GM21529 (cell line): ENCODE results near the gene CACNA2D3.

Source experiments
- ATAC-seq: cut with Tn5 transposase; IDR thresholded peaks from one replicate; pipeline ENCODE4 v1.9.1; 2021; ENCODE audit not compliant: unreplicated experiment

The CACNA2D3 gene

DNA sequence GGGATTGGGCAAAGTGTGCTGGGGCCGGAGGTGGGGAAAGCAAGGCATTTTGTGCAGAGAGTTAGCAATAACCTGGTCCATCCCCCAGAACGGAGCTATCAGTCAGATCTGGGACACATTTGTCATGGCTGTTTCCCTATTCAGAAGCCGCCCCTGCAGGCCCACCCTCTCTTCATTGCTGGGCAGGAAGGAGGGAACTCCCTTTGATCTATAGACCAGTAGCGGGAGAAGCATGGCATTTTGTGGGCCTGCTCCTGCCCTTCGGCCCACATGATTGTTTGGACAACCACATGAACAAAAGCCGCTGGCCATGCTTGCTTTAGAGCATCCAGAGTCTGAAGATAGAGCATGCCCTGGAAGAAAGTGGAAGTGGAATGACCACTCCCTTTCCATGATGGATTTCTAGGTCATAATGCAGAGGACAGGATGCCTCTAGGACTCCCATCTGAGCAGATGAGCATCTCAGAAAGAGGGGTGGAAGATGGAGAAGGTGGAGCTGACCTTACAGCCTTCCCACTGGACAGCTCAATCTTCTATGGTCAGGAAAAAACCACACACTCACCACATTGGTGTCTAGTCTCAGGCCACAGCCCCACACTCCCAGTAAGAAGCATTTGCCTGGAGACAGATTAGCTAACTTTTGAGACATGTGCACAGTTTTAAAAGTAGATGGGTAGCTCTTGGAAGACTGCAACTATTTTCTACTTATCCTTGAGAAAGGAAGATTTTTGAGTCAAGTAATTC is 817.4 kb downstream of the CACNA2D3 start:
- no peak for ATAC-seq

DNA sequence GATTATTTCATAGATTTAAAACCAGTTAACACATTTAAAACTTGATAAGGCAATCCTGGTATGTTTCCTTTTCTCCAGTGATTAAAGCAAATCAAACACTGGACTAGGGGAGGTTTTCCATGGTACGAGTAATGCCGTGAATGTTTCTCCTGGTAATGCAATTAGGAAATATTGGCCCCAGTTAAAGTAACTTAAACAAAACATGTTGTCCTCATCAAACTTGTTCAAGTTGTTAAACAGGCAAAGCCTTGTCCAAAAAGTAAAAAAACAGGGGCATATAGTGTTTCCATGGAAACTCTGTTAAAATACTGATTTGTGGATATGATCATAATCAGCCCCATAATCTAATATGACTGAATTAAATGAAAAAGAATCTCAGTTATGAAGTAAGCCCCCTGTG is 818.6 kb downstream of the CACNA2D3 start:
- ATAC-seq: no peak

- no peak for ATAC-seq
These were observed 819.5 kb downstream of the CACNA2D3 start for GRCh38 chr3:54941690-54942362.

GRCh38 chr3:54949491-54950044 is 827.2 kb downstream of the CACNA2D3 start:
- ATAC-seq: no peak

- no peak for ATAC-seq
These were observed 828.1 kb downstream of the CACNA2D3 start for GRCh38 chr3:54950391-54951003.

- ATAC-seq: no peak
These were observed 829.1 kb downstream of the CACNA2D3 start for GRCh38 chr3:54951405-54951804.

DNA sequence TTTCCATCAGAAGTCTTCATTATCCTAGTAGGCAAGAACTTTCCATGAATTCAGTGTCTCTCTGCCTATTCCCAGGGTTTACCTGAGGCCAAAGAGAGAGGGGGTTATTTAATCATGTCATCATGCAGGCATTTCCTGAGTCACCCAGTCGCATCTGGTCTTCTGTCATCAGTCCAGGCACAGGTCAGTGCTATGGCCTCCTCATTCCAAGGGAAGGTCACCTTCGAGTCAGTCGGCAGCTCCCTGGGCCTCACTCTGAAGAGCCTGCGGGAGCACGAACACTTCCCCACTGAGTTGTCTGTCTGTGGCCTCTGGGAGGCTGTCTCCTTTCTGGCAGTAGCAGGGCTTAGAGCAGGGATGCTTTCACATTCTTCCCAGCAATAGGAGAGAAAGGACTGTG is 831.7 kb downstream of the CACNA2D3 start:
- ATAC-seq: no peak

DNA sequence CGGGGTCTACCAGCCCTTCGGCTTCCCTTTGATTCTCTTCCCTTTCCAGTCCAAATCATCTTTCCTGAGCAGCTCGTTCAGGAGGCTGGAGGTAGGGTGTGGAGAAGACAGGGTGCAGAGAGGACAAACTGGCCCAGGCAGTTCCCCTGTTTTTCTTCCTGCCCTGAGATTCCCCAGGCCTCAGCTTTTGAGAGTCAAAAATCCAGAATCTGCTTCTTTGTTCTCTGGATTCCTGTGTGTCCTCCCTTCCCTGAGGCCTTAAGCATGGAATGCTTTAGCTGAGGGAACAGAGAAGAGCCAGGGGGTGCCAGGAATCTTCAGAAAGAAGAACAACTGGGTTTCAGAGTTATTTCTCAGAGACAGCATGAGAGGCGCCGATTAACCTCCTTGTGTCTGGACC is 832.2 kb downstream of the CACNA2D3 start:
- ATAC-seq: no peak

DNA sequence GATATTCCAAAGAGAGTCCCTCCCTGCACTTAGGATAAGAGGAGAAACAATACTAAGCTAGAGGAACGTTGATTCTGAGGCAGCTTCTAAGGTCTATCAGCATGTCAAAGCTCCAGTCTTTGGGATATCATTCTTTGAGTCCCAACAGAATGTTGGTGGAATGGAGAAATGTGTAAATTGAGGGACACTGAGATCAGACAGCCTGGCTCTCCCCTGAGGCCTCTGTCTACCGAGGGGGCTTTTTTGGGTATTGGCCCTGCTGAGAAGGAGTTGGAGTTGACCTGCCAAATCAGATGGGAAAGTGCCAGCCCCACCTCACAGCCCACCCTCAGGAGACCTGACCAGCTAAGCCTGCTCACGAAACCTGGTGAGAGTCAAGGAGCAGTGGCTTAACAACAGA is 833.1 kb downstream of the CACNA2D3 start:
- no peak for ATAC-seq

- ATAC-seq: no peak
These were observed 833.6 kb downstream of the CACNA2D3 start for GRCh38 chr3:54955941-54956340.

DNA sequence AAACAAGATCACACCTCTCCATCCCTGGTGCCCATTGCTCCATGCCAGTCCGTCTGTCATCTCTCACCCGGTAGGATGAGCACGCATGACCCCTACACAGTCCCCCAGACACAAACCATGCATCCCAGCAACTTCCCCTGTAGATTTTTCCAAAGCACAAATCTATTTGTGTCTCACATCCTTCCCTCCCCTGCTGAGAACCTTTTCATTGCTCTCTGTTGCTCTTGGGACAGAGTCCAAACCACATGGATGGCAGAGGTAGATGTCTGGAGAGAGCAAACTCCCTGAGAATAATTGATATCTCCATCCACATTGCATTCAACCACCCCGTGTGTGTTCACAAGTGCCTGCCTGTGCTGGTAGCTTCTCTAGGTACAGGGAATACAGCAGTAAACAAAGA is 835.4 kb downstream of the CACNA2D3 start:
- no peak for ATAC-seq

- ATAC-seq: no peak
These were observed 837.7 kb downstream of the CACNA2D3 start for GRCh38 chr3:54960082-54960481.

DNA sequence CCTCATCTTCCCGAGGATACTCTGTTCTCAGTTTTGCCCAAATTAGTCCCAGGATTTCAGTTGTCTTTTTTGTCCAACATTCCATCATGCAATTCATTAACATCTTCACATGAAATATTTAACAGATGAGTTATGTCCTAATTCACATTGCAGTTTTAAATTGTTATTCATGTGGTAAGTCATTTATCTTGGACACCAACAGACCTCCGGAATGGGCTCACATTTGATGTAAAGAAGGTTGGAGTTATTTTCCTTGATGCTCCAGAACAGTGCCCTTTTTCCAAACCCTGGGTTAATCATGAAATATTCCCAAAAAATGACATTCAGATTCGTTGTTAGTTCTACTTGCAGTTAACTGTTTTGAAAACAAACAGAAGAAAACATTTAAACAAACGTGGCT is 838.3 kb downstream of the CACNA2D3 start:
- ATAC-seq: no peak

- ATAC-seq: no peak
These were observed 839.8 kb downstream of the CACNA2D3 start for GRCh38 chr3:54962200-54962599.

DNA sequence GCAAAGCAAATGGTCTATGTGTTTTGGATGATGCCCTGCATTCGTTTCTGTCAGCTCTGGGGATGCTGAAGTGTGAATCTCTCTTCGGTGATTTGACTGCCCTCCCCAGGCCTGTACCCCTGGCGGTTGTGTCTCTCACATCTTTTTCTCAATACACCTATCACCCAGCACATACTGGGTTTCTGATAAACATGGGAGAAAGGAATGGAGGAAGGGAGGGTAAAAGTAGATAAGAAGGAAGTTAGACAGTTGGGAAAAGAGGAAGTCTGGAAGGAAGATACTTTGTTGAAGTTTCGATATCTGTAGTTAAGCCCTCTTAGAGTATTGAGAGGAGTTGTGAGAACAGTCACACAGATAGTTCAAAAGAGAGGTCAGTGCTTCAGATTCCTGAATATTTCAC is 841.3 kb downstream of the CACNA2D3 start:
- no peak for ATAC-seq

- no peak for ATAC-seq
These were observed 841.7 kb downstream of the CACNA2D3 start for GRCh38 chr3:54964081-54964480.

DNA sequence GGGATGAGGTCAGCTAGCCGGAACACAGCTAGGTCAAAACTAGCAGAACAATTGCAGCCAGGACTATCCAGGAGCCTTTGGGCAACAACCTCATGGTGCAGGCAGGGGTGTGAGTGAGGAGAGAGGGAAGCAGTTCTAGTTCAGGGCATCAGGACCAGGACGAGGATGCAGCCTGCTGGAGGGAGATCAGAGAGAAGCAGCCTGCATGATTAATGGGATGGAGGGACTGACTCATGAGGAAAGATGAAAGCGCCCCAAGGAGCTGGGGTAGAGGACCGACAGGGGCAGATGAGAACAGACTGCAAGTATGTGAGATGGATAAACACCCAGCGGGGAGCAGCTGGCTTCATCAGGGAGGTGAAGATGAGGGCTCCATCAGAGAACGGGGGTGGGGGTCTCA is 843.4 kb downstream of the CACNA2D3 start:
- no peak for ATAC-seq

- no peak for ATAC-seq
These were observed 844.6 kb downstream of the CACNA2D3 start for GRCh38 chr3:54966979-54967378.

GRCh38 chr3:54967731-54968161 is 845.4 kb downstream of the CACNA2D3 start:
- ATAC-seq: no peak

DNA sequence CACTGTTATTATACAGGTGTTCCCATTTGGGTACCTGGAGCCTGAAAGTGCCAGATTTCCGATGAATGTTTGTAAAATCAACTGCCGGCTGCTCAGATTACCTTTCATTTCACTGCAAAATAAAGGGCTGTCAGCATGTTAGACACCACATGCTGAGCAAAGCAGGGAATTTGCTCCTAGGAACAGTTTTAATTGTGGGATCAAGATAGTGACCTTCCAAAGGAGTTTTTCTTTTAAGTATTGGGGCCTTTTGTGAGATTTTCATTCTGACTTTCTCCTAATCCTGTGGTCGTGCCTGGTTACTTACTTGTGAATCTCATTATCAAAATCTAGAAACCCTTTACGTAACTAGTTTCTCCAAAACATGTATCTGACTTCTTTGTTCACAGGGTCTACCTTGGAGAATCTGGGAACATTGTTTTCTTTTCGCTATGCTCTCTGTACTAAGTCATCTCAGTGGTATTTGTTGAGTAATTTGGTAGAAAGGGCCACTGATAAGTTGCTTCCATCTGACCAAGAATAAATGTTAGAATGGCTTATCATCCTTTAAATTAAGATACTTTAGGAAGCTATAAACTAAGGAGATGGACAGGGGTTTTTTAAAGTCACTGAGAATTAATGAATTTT is 846.3 kb downstream of the CACNA2D3 start:
- ATAC-seq: no peak

- ATAC-seq: no peak
These were observed 847.3 kb downstream of the CACNA2D3 start for GRCh38 chr3:54969652-54970051.
